ENCODE results near the gene QSOX1.

QSOX1 gene

GRCh38 chr1:180173952-180174351, 19.3 kb downstream of the QSOX1 start:
- TF ChIP-seq, protein P1, sequence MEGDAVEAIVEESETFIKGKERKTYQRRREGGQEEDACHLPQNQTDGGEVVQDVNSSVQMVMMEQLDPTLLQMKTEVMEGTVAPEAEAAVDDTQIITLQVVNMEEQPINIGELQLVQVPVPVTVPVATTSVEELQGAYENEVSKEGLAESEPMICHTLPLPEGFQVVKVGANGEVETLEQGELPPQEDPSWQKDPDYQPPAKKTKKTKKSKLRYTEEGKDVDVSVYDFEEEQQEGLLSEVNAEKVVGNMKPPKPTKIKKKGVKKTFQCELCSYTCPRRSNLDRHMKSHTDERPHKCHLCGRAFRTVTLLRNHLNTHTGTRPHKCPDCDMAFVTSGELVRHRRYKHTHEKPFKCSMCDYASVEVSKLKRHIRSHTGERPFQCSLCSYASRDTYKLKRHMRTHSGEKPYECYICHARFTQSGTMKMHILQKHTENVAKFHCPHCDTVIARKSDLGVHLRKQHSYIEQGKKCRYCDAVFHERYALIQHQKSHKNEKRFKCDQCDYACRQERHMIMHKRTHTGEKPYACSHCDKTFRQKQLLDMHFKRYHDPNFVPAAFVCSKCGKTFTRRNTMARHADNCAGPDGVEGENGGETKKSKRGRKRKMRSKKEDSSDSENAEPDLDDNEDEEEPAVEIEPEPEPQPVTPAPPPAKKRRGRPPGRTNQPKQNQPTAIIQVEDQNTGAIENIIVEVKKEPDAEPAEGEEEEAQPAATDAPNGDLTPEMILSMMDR (IDR thresholded peaks at IDR 0.05; ENCODE audit: control insufficient read depth, extremely low read depth, insufficient read depth), result no peak
- DNase-seq (ENCODE audit: low read depth), result peak; percentile 95
- no peak overlapping the region for H3K4me3 ChIP-seq (ENCODE audit: low read depth, low read length)

DNA sequence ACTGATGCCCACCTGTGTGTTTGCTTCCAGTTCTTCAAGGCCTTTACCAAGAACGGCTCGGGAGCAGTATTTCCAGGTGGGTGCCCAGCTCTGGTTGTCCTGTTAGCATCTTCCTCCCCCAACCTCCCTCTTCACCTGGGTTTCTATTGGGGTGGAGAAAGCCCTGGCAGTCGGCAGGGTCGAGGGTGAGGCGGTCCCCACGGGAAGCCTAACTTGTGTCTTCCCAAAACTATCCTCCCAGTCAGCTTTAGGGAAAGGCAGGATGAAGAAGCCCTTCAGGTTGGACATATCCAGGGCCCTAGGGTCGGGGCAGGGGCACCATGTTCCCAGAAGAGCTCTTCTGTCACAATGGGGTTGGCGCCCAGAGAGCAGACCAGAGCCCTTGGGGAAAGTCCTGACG, 20.6 kb downstream of the QSOX1 start:
- TF ChIP-seq, protein P1 (IDR thresholded peaks at IDR 0.05; ENCODE audit: control insufficient read depth, extremely low read depth, insufficient read depth), result no peak
- DNase-seq (ENCODE audit: low read depth), result no peak
- H3K4me3 ChIP-seq (ENCODE audit: low read depth, low read length), result no peak overlapping the region

GRCh38 chr1:180175806-180176205, 21.1 kb downstream of the QSOX1 start:
- no peak overlapping the region for H3K4me3 ChIP-seq (ENCODE audit: low read depth, low read length)
- DNase-seq (ENCODE audit: low read depth), result no peak
- TF ChIP-seq, protein P1 (IDR thresholded peaks at IDR 0.05; ENCODE audit: control insufficient read depth, extremely low read depth, insufficient read depth), result no peak

GRCh38 chr1:180176965-180177364, 22.3 kb downstream of the QSOX1 start:
- no peak for DNase-seq (ENCODE audit: low read depth)
- TF ChIP-seq, protein P1 (IDR thresholded peaks at IDR 0.05; ENCODE audit: control insufficient read depth, extremely low read depth, insufficient read depth), result no peak
- H3K4me3 ChIP-seq (ENCODE audit: low read depth, low read length), result no peak overlapping the region

- TF ChIP-seq, protein P1 (IDR thresholded peaks at IDR 0.05; ENCODE audit: control insufficient read depth, extremely low read depth, insufficient read depth), result no peak
- H3K4me3 ChIP-seq (ENCODE audit: low read depth, low read length), result no peak overlapping the region
- DNase-seq (ENCODE audit: low read depth), result no peak
Measured at GRCh38 chr1:180177931-180178330, 23.3 kb downstream of the QSOX1 start.

DNA sequence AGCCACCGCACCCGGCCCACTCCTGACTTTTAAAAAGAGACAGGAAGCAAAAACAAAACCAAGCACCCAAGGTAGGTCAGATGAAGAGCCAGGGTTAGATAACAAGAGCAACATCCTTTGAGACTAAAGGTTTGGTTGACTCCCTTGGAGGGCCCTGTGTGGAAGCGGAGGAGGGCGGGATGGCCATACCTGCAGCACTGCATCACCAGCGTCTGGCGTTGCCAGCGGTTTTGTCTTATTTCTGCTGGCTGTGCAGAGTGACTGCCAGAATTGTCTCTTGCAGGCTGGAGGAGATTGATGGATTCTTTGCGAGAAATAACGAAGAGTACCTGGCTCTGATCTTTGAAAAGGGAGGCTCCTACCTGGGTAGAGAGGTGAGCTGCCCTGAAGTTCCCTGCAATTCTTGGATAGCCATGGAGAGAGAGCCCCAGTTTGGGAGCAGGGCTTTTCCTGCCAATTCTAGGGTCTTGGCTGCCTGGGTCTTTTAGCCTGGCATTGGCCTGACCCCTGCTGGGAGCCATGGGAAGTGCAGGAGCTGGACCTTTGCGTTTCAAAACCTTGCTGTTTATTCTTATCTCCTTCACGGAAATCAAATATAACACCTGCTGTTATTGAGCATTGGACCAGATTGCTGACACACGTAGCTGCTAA, 24.0 kb downstream of the QSOX1 start:
- no peak overlapping the region for H3K4me3 ChIP-seq (ENCODE audit: low read depth, low read length)
- no peak for DNase-seq (ENCODE audit: low read depth)
- TF ChIP-seq, protein P1 (IDR thresholded peaks at IDR 0.05; ENCODE audit: control insufficient read depth, extremely low read depth, insufficient read depth), result peak; percentile 92
